Measurements from ENCODE around the gene C7orf57.

C7orf57 gene

DNA sequence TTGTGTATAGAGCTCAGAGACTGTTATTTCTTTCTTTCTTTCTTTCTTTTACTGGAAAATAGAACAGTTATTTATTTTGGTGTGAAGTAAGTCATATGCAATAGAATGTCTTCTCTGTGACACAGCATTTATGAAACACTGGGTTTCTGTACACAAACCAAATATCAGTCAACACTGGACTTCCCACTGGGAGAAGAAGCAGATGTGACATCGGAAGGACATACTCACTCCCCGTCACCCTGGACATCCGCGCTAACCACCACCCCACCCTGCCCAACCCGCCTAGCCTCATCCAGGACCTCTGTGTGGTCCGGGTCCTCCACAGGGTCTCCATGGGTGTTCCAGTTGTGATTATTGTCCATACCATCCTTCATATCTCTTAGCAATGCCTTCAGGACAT lies 28.5 kb upstream of the C7orf57 start:
- Histone ChIP-seq H3K79me2 (ENCODE audit: insufficient read depth, low read length) (no peaks in the 10 kb centered on the region), H3K9me3 (ENCODE audit: insufficient read depth, low read length, severe bottlenecking) (peaks cover 3% of the 10 kb centered on the region), H3K36me3 (ENCODE audit: insufficient read depth, low read length) (no peaks in the 10 kb centered on the region), H3K27me3 (ENCODE audit: insufficient read depth, low read length, poor library complexity) (no peaks in the 10 kb centered on the region), H3K27ac (ENCODE audit: low read length) (no peak overlapping the region), H4K20me1 (ENCODE audit: insufficient read depth, low read length) (no peaks in the 10 kb centered on the region), H3K4me3 (ENCODE audit: low read depth in 1 of 2, low read length in 2 of 2) (no peak overlapping the region), H2AFZ (ENCODE audit: low read depth, low read length) (no peak overlapping the region), H3K4me1 (ENCODE audit: insufficient read depth, low read length) (no peaks in the 10 kb centered on the region), H3K4me2 (ENCODE audit: insufficient read depth, low read length) (no peak overlapping the region), H3K9ac (ENCODE audit: low read depth, low read length) (no peak overlapping the region)
- DNase-seq, result no peak
- ATAC-seq (ENCODE audit: insufficient read depth, low read depth), result no peak
- TF ChIP-seq, protein P1, sequence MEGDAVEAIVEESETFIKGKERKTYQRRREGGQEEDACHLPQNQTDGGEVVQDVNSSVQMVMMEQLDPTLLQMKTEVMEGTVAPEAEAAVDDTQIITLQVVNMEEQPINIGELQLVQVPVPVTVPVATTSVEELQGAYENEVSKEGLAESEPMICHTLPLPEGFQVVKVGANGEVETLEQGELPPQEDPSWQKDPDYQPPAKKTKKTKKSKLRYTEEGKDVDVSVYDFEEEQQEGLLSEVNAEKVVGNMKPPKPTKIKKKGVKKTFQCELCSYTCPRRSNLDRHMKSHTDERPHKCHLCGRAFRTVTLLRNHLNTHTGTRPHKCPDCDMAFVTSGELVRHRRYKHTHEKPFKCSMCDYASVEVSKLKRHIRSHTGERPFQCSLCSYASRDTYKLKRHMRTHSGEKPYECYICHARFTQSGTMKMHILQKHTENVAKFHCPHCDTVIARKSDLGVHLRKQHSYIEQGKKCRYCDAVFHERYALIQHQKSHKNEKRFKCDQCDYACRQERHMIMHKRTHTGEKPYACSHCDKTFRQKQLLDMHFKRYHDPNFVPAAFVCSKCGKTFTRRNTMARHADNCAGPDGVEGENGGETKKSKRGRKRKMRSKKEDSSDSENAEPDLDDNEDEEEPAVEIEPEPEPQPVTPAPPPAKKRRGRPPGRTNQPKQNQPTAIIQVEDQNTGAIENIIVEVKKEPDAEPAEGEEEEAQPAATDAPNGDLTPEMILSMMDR (IDR thresholded peaks at IDR 0.05; ENCODE audit: borderline replicate concordance, extremely low read depth, low read length, poor library complexity, severe bottlenecking), result no peak
- no peak for TF ChIP-seq EZH2 (IDR thresholded peaks at IDR 0.05; ENCODE audit: borderline replicate concordance, low read depth, low read length, severe bottlenecking)

DNA sequence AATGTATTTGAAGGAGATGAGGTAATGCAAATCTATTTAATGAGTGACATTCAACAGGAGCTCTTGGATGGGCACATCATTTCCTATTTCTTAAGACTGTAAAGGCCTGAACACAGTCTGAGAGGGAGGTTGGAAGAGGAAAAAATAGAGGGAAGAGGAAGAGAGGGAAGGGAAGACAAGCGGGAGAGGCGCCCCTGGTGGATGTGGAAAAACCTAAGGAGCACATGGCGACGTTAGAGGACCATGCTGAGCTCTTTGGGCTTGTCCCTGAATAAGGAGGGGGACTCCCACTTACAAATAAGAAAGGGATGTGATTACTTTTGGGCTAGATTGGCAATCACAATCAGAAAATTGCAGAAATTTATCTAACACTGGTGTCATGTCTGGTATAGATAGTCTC lies 26.1 kb upstream of the C7orf57 start:
- Histone ChIP-seq H3K9me3 (ENCODE audit: insufficient read depth, low read length, severe bottlenecking) (peaks cover 3% of the 10 kb centered on the region), H2AFZ (ENCODE audit: low read depth, low read length) (no peak overlapping the region), H3K4me2 (ENCODE audit: insufficient read depth, low read length) (no peak overlapping the region), H3K27ac (ENCODE audit: low read length) (no peak overlapping the region), H3K4me3 (ENCODE audit: low read depth in 1 of 2, low read length in 2 of 2) (no peak overlapping the region), H3K9ac (ENCODE audit: low read depth, low read length) (no peak overlapping the region), H3K27me3 (ENCODE audit: insufficient read depth, low read length, poor library complexity) (no peaks in the 10 kb centered on the region), H4K20me1 (ENCODE audit: insufficient read depth, low read length) (no peaks in the 10 kb centered on the region), H3K4me1 (ENCODE audit: insufficient read depth, low read length) (no peaks in the 10 kb centered on the region), H3K36me3 (ENCODE audit: insufficient read depth, low read length) (no peaks in the 10 kb centered on the region), H3K79me2 (ENCODE audit: insufficient read depth, low read length) (no peaks in the 10 kb centered on the region)
- TF ChIP-seq, protein P1 (IDR thresholded peaks at IDR 0.05; ENCODE audit: borderline replicate concordance, extremely low read depth, low read length, poor library complexity, severe bottlenecking), result no peak
- TF ChIP-seq EZH2 (IDR thresholded peaks at IDR 0.05; ENCODE audit: borderline replicate concordance, low read depth, low read length, severe bottlenecking), result no peak
- DNase-seq, result no peak
- no peak for ATAC-seq (ENCODE audit: insufficient read depth, low read depth)

DNA sequence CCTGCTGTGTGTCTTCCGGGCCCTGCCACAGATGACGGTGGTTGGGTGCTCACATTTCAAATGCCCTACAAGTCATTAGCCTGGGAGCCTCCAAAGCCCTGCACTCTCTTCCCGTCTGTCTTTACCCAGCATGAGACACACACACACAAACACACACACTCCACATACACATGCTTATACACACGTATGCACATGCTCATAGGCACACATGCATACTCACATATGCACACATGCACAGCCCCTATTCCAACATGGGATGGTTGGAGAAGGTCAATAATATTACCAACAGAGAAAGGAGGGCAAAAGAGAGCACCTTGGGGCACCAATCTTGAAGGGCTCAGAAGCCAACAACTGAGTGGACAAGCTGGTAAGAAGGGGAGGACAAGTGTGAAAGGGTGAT lies 25.4 kb upstream of the C7orf57 start:
- Histone ChIP-seq H3K36me3 (ENCODE audit: insufficient read depth, low read length) (no peaks in the 10 kb centered on the region), H3K27ac (ENCODE audit: low read length) (no peak overlapping the region), H3K4me1 (ENCODE audit: insufficient read depth, low read length) (no peaks in the 10 kb centered on the region), H3K9me3 (ENCODE audit: insufficient read depth, low read length, severe bottlenecking) (peaks cover 3% of the 10 kb centered on the region), H3K79me2 (ENCODE audit: insufficient read depth, low read length) (no peaks in the 10 kb centered on the region), H3K9ac (ENCODE audit: low read depth, low read length) (no peak overlapping the region), H3K4me2 (ENCODE audit: insufficient read depth, low read length) (no peak overlapping the region), H3K4me3 (ENCODE audit: low read depth in 1 of 2, low read length in 2 of 2) (no peak overlapping the region), H4K20me1 (ENCODE audit: insufficient read depth, low read length) (no peaks in the 10 kb centered on the region), H3K27me3 (ENCODE audit: insufficient read depth, low read length, poor library complexity) (no peaks in the 10 kb centered on the region), H2AFZ (ENCODE audit: low read depth, low read length) (no peak overlapping the region)
- ATAC-seq (ENCODE audit: insufficient read depth, low read depth), result no peak
- no peak for DNase-seq
- TF ChIP-seq, protein P1 (IDR thresholded peaks at IDR 0.05; ENCODE audit: borderline replicate concordance, extremely low read depth, low read length, poor library complexity, severe bottlenecking), result no peak
- TF ChIP-seq EZH2 (IDR thresholded peaks at IDR 0.05; ENCODE audit: borderline replicate concordance, low read depth, low read length, severe bottlenecking), result no peak

DNA sequence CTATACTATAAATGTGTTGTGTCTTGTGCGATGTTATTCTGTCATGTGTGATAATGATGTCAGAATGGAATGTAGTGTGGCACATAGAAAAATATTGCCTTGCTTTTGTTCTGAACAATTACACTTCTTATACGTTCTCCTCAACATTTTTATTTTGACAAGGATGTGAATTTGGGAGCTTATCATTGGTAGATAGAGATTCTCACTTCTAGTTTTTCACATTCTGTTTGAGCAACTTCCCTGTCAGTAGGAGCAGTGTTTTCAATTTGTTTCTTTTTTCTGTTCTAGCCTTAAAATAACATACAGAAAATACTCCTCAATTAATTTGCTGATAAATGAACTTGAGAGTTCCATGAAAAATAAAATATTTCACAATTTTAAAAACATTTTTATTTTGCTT lies 24.0 kb upstream of the C7orf57 start:
- Histone ChIP-seq H3K36me3 (ENCODE audit: insufficient read depth, low read length) (no peaks in the 10 kb centered on the region), H3K27me3 (ENCODE audit: insufficient read depth, low read length, poor library complexity) (no peaks in the 10 kb centered on the region), H3K4me3 (ENCODE audit: low read depth in 1 of 2, low read length in 2 of 2) (no peak overlapping the region), H3K4me2 (ENCODE audit: insufficient read depth, low read length) (no peak overlapping the region), H2AFZ (ENCODE audit: low read depth, low read length) (no peak overlapping the region), H4K20me1 (ENCODE audit: insufficient read depth, low read length) (no peaks in the 10 kb centered on the region), H3K79me2 (ENCODE audit: insufficient read depth, low read length) (no peaks in the 10 kb centered on the region), H3K4me1 (ENCODE audit: insufficient read depth, low read length) (no peaks in the 10 kb centered on the region), H3K9ac (ENCODE audit: low read depth, low read length) (no peak overlapping the region), H3K27ac (ENCODE audit: low read length) (no peak overlapping the region), H3K9me3 (ENCODE audit: insufficient read depth, low read length, severe bottlenecking) (peaks cover 3% of the 10 kb centered on the region)
- DNase-seq (no peak), ATAC-seq (ENCODE audit: insufficient read depth, low read depth) (no peak)
- TF ChIP-seq, protein P1 (IDR thresholded peaks at IDR 0.05; ENCODE audit: borderline replicate concordance, extremely low read depth, low read length, poor library complexity, severe bottlenecking), result no peak
- no peak for TF ChIP-seq EZH2 (IDR thresholded peaks at IDR 0.05; ENCODE audit: borderline replicate concordance, low read depth, low read length, severe bottlenecking)

Measured in DND-41 (cell line).